ENCODE data around the gene ALDOB.
"Not testable (repeated sequence)": the region's sequence is repeated elsewhere in the genome, so short reads cannot be mapped to it uniquely, and the experiment has no call there.

The ALDOB gene

DNA sequence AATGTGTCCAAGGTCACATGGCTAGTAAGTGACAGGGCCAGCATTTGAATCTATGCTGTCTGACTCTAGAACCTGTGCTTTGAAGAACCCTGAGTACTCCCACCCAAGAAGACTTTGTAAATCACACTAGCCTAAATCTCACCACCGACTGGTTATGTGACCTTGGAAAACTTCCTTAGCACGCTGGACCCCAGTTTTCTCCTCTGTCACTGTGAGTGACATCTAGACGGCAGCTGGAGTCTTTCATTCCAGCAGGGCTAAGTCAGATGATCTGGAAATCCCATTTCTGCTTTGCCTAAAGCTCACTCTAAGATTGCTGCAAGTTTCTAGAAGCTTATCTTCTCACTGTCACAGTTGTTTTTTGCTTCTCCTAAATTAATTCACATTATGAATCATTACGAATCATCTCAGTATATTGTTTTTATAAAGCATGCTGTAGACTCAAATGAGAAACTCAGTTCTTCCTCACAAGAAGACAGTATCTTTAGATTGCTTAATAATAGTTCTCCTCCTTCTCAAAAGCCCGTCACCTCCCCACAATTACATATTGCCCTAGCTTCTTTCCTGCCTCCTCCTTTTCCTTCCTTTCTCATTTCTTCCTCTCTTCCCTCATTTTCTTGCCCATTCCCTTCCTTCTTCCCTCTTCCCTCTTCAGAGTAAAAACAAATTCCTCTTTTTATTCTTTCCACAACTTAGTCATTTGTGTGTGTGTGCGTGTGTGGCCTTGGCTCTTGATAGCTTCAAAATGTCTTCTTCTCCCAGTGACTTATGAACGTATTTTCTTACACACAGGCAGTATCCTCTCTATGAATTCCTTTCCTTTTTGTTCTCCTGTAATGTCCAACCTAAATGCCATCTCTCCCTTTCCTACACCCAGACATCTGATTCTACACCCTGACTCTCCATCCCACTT, 16.8 kb downstream of the ALDOB start:
- DNase-seq: no peak

DNA sequence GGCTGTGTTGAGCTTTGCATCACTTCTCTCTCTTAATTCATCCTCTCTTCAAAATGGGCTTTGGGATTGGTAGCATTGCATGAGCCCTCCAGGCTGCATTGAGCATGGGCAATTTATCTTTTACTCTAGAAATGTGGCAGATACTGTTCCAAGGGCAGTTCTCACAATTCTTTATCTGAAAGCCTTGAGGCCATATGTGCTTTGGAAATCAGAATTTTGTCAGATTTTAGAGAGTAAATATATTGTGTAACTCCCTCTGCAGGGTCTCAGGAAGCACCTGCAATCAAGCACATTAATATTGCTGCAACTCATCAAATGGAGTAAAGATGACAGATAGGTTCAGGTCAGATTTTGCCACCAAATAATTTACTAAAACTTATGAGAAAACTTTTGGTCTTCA, 17.6 kb downstream of the ALDOB start:
- DNase-seq: no peak

DNA sequence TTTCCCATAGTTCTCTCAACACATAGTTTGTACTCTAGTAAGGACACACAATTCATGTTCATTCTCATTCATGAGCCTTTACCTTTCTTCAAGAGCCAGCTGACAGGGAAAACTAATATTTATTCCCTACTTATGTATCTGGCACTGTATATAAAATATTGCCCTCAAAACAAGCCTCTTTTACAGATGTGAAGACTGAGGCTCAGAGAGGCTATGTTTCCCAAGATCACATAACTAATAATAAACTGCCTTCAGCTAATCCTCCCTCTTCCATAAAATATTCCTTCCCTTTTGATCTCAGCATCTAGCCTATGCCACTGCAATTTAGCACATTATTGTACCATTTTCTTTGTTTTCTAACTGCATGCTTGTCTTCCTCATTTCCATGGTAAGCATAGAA, 18.2 kb downstream of the ALDOB start:
- DNase-seq: no peak

- no peak for DNase-seq
Observed at GRCh38 chr9:101415578-101415977, 20.0 kb downstream of the ALDOB start.

DNA sequence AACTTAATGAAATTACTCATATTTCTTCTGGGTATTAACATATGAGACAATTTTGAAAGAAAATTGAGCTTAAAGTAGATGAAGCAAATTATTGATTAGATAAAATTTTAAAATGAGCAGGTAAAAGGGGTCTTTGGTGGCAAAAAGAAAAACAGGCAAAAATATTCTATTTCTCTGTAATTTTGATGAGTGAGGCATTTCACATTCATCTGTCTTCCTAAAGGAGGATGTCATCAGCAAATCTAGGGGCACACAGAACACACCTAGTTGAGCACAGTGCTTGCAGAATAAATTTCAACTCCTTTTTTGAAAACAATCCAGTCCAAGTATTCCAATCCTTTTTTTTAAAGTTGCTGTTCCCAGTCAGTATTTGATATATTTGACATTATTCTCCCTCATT, 20.7 kb downstream of the ALDOB start:
- DNase-seq: no peak

GRCh38 chr9:101409079-101409477, 26.5 kb downstream of the ALDOB start:
- DNase-seq: no peak

DNA sequence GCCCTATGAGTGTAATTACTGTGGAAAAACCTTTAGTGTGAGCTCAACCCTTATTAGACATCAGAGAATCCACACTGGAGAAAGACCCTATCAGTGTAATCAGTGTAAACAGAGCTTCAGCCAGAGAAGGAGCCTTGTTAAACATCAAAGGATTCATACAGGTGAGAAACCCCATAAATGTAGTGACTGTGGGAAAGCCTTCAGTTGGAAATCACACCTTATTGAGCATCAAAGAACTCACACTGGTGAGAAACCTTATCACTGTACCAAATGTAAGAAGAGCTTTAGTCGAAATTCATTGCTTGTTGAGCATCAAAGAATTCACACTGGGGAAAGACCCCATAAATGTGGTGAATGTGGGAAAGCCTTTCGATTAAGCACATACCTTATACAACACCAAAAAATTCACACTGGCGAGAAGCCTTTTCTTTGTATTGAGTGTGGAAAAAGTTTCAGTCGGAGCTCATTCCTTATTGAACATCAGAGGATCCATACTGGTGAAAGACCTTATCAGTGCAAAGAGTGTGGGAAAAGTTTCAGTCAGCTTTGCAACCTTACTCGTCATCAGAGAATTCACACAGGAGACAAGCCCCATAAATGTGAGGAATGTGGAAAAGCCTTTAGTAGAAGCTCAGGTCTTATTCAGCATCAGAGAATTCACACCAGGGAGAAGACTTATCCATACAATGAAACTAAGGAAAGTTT, 27.0 kb downstream of the ALDOB start:
- no peak for DNase-seq

DNA sequence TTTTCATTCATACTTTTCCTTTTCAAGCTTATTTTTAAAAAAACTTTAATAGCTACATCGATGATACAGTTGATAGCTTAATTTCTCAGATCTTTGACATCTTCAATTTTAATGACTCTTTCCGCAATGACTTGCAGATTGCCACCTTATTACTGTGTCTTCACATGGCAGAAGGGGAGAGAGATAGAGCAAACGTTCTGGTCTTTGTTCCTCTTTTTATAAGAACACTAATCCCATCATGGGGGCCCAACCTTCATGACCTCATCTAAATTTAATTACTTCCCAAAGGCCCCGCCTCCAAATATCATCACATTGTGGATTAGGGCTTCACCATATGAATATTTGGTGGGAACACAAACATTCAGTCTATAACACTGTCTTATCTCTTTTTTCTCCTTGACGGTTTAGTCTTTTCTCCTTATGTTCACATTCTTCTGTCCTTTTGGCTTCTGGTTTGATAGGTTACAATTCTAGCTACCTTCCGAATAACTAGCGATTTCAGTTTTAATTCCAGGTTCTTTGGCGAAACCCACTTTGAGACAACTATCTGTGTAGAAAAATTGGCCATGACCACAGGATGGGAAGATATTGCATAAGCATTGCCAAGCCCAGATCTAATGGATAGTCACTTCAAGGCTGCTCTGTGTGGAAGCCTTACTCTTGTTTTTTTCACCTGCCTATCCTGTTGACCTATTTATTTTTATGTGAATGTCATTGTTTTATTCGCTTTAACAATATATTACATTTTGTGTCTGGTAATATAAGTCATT, 31.9 kb downstream of the ALDOB start:
- DNase-seq: no peak

DNA sequence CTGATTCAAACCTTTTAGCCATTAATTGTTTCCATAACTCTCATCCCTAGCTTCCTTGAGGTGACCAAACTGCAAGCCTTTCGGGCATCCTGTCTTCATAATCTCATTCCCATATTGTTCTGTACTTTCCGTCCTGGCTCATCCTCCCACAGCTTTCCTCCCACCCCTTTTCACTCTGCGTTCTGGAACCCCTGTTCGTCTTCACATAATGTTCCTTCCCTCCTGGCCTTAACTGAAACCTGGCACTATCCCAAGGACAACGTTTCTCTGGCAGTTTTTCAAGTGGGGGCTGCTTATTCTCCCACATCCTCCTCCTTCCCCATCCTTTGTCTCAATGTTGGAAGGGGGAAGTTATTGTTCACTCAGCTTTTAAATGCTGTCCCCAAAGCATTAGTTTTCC, 35.5 kb downstream of the ALDOB start:
- DNase-seq: no peak

DNA sequence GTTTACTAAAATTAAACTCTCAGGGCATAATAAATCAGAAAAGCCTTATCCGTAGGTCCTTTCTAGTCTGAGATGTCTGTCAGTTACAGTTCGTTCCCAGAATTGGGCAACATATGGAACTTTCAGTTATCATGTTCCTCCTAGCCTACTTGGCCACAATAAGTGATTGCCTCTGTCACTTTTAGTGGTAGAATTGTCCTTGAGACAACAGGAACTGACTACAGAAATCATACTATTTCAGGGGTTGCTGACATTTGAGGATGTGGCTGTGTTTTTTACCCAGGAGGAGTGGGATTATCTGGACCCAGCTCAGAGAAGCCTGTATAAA, 36.0 kb downstream of the ALDOB start:
- no peak for DNase-seq

DNA sequence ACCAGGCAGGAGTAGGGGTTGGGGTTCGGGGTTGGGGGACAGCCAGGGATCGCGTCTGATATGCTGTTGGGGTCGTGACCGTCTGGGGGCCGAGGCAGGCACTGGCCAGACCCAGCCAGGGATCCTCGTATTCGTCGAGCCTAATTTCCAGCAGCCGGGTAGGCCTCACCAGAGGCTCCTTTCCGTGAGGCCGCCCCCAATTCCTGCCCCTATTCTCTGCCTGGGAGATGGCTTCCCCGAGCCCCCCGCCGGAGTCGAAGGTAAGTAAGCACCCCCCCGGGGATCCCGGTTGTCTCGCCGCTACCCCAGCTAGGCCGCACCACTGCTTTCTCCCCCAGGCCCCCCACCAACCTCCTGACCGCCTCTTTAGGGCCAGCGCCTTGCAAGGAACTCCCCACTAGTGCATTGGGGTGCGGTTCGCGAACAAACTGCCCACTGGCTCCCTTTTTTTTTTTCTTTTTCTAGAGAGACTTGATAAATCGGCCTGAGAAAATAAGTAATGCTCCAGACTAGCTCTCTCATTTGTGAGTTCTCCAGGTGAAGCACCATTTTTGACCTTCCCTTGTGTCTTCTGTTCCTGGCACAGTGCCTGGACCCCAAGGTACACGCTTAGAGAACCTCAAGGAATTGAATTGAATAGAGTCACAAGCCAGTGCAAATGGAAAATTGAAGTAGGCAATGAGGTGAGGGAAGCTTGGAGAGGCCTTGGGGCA, 36.5 kb downstream of the ALDOB start:
- no peak for DNase-seq

DNA sequence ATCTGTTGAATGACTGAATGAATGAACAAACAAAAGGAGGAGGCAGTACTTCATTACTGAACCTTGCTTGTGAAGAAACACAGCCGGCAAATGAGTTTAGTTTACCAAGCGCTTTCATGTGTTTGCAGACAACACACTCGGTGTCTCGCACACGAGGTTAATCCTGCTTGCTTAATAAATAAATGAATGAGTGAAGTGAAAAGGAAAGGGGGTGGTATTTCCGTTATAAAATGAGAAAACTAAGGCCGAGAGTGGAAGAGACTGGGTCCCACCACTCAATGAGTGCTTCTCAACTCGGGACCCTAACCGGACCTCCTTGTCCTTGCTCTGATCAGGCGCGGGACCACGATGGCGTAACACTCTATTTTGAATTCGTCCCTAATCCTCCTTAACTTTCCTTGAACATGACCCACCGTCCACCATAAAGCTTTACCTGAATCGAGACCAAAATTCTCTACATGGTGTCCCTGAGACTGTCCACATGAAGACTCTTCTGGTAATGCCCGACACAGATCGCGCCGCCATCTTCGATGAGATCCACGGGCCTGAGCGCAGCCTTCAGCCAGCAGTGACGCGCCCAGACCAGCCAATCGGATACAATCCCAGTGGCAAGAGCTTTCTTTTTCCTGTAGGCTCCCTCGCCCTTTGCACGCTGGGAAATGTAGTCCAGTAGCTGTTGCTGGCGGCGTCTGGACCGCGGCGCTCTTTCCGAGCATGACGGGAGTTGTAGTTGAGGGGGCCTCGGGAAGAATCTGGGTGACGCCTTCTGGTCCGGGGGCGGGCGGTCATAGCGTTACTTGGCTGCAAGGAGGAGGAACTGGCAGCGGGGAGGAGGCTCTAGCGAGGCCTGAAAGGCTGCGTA, 37.3 kb downstream of the ALDOB start, which contains the start of the genes MRPL50 and ZNF189:
MRPL50 (minus strand) TSS at position 551 of the 862 bp plus-strand sequence; CDS start at position 525, 26 bp downstream.
ZNF189 (plus strand) TSS at position 784 of the 862 bp plus-strand sequence. CDS start 306 bp downstream, outside the sequence.
- peak; percentile 97 for DNase-seq

- DNase-seq: no peak
Observed at GRCh38 chr9:101397746-101398067, 37.9 kb downstream of the ALDOB start.

GRCh38 chr9:101394687-101395086, 40.9 kb downstream of the ALDOB start:
- DNase-seq: no peak

- DNase-seq: no peak
Observed at GRCh38 chr9:101393135-101393534, 42.4 kb downstream of the ALDOB start.

DNA sequence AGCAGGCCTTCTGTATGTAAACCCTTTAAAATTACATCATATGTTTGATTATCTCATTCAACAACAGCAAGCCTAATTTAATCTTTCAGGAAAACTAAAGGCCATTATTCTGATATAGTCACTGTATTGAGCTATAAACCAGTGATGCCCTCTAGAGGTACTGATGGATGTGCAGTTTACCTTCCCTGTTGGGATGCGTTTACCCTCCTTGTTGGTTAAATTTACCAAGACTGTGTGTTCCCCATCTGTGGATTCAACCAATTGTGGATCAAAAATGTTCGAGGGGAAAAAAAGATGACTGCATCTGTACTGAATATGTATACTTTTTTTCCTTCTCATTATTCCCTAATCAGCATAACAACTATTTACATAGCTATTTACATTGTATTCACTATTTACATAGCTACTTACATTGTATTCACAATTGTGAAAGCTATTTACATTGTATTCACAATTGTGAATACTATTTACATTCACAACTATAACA, 47.0 kb downstream of the ALDOB start:
- no peak for DNase-seq

GRCh38 chr9:101387871-101388506, 47.6 kb downstream of the ALDOB start:
- DNase-seq: peak; percentile 33

DNA sequence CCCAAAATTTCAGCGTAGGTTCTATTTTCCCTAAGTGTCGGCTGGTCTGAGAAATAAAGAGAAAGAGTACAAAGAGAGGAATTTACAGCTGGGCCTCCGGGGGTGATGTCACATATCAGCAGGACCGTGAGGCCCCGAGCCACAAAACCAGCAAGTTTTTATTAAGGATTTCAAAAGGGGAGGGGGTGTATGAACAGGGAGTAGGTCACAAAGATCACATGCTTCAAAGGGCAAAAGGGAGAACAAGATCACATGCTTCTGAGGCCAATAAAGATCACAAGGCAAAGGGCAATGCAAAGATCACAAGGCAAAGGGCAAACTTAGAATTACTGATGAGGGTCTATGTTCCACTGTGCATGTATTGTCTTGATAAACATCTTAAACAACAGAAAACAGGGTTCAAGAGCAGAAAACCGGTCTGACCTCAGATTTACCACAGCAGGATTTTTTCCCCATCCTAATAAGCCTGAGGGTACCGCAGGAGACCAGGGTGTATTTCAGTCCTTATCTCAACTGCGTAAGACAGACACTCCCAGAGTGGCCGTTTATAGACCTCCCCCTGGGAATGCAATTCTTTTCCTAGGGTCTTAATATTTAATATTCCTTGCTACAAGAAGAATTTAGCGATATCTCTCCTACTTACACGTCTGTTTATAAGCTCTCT, 50.6 kb downstream of the ALDOB start, which contains the start of gene BAAT:
BAAT (minus strand) TSS at position 134 of the 664 bp plus-strand sequence. CDS start 13,602 bp downstream, outside the sequence.
- DNase-seq: not testable (repeated sequence)

DNA sequence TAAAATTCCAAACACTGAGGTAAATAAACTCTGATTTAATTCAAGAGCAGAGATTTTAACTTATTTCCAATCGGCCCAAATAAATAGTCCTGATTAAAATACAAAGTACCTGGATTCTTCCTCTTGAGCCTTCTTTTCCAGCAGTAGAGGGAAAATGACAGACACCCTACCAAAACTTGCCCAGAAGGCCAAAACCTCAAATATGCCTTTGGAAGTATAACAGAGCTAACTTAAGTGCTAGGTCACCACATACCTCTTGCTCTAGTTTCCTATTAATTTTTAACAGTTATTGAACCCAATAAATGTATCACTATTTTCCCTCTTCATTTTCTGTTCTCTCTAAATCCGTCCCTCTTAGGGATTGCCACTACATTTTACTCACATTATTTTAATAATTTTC, 52.2 kb downstream of the ALDOB start:
- DNase-seq: no peak

GRCh38 chr9:101381833-101382342, 53.7 kb downstream of the ALDOB start:
- DNase-seq: no peak
